Fibroblast of gingiva (primary cell): ENCODE measurements around the gene ATG4C.
"Not testable (repeated sequence)": the region's sequence is repeated elsewhere in the genome, so short reads cannot be mapped to it uniquely, and the experiment has no call there.

ENCODE experiments used
- DNase-seq: peaks from one replicate; pipeline ENCODE4 v3.0.0-alpha.2; 2011; ENCODE audit warnings: low read depth

ATG4C gene

GRCh38 chr1:62783736-62784508, at the start of gene ATG4C:
Gene ATG4C (plus strand): TSS chr1:62784132. CDS start chr1:62803787, 19,655 bp downstream.
- DNase-seq: peak; percentile 97

DNA sequence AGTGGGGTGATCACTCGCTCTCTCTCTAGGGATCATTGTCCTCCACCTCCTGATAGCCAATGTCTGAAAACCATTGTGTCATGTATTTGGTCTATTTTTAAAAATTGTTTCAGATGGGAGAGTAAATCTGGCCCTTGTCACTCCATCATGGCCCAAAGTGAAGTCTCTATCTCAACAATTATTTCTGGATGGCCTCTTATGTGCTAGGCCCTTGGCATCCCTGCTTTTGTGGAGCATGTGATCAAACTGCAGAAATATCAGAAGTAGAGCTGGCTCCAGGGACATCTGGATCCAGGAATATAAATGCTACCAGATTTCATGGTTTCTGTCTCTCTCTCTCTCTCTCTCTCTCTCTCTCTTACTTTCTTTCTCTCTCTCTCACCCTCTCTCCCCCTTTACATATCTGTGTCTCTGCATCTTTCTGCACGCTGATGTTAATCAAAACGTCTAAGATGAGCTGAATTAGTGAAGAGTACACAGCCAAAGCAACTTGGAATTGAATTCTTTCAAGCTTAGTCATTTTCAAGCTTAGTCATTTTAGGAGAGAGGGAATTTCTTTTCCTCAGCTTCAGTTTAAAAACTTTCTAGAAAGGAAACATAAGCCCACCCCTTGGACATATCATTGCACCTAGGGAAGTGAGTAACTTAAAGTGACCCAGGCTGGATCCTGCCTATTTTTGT, 48.3 kb upstream of the ATG4C start:
- peak; percentile 67 for DNase-seq

DNA sequence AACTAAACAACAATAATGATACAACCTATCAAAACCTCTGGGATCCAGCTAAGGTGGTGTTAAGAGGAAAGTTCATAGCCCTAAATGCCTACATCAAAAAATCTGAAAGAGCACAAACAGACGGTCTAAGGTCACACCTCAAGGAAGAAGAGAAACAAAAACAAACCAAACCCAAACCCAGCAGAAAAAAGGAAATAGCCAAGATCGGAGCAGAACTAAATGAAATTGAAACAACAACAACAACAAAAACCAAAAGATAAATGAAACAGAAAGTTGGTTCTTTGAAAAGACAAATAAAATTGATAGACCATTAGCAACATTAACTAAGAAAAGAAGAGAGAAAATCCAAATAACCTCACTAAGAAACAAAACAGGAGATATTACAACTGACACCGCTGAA, 43.2 kb upstream of the ATG4C start:
- DNase-seq: not testable (repeated sequence)

GRCh38 chr1:62744611-62745577, 39.0 kb upstream of the ATG4C start:
- DNase-seq: no peak

DNA sequence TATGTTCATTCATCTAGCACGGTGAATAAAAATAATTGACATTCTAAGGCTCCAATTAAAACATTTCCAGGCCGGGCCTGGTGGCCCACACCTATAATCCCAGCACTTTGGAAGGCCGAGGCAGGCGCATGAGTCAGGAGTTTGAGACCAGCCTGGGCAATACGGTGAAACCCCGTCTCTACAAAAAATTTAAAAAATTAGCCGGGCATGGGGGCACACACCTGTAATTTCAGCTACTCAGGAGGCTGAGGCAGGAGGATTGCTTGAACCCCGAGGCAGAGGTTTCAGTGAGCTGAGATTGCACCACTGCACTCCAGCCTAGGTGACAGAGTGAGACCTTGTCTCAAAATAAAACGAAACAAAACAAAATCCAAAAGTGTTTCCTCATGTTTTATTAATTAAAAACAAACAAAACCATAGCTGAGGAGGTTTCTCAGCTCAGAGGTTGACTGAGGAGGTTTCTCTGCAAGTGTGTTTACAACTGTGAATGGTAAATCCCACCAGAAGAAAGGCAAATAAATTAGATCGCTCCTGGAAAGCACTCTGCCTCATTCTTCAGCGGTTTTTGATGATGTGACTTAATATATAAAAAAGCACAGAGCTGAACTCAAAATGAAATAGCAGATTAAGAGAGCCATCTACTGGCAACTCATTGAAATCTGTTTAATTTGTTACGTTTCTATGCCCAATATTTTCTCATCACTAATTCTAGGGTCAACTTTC, 37.7 kb upstream of the ATG4C start:
- DNase-seq: peak; percentile 61

GRCh38 chr1:62746809-62747138, 37.2 kb upstream of the ATG4C start:
- DNase-seq: no peak

- DNase-seq: no peak
Measured at GRCh38 chr1:62753031-62753965, 30.6 kb upstream of the ATG4C start.

DNA sequence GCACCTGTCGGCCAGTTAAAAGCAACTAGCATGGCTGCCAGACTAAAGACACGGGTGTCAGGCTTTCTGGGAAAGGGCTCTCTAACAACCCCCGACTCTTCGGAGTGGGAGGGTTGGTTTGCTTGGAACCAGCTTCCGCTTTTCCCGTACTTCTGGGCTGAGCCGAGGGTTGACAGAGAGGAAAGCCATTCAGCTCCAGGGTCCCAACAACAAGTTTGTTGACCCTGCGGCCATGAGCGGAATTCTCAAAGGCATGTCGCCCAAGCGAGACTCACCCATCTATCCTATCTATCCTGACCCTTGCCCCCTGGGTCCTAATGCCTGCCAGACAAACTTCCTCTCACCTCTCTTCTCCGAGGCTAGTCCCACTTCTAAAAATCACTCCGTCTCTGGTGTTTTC, 29.0 kb upstream of the ATG4C start:
- DNase-seq: not testable (repeated sequence)

DNA sequence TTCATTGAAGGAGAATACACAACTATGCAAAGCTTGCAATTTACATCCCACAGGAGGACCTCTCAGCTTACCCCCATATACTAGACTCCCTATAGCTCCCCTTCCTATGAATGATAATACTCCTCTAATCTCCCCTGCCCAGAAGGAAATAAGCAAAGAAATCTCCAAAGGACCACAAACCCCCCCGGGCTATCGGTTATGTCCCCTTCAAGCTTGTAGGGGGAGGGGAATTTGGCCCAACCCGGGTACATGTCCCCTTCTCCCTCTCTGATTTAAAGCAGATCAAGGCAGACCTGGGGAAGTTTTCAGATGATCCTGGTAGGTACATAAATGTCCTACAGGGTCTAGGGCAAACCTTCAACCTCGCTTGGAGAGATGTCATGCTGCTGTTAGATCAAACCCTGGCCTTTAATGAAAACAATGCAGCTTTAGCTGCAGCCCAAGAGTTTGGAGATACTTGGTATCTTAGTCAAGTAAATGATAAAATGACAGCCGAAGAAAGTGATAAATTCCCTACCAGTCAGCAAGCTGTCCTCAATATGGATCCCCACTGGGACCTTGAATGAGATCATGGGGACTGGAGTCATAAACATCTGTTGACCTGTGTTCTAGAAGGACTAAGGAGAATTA, 27.6 kb upstream of the ATG4C start:
- not testable (repeated sequence) for DNase-seq

GRCh38 chr1:62759232-62759875, 24.6 kb upstream of the ATG4C start:
- DNase-seq: not testable (repeated sequence)

DNA sequence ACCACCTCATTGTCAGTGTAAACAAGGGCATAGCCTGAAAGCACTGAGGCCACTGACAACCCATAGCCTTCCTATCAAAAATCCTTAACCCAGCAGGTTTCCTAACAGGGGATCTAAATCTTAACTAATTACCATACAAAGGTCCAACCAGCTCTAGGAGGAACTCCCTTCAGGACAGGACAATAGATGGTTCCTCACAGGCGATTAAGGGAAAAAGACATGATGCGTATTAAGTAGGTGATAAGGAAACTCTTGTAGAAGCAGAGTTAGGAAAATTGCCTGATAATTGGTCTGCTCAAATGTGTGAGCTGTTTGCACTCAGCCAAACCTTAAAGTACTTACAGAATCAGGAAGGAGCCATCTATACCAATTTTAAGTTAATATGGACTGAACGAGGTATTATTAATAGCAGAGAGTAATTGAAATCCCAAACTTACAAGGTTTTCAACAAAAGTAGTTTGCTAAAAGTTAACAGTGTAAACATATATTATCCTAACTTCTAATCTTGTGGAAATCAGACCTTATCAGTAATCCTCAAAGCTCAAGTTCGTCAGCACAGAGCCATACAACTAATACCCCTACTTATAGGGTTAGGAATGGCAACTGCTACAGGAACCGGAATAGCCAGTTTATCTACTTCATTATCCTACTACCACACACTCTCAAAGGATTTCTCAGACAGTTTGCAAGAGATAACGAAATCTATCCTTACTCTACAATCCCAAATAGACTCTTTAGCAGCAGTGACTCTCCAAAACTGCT, 23.7 kb upstream of the ATG4C start:
- DNase-seq: not testable (repeated sequence)

- not testable (repeated sequence) for DNase-seq
Measured at GRCh38 chr1:62761223-62761870, 22.6 kb upstream of the ATG4C start.

DNA sequence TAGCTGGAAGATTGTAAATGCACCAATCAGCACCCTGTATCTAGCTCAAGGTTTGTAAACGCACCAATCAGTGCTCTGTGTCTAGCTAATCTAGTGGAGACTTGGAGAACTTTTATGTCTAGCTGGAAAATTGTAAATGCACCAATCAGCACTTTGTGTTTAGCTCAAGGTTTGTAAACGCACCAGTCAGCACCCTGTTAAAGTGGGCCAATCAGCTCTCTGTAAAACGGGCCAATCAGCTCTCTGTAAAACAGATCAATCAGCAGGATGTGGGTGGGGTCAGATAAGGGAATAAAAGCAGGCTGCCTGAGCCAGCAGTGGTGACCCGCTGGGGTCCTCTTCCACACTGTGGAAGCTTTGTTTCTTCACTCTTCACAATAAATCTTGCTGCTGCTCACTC, 21.9 kb upstream of the ATG4C start:
- DNase-seq: not testable (repeated sequence)

DNA sequence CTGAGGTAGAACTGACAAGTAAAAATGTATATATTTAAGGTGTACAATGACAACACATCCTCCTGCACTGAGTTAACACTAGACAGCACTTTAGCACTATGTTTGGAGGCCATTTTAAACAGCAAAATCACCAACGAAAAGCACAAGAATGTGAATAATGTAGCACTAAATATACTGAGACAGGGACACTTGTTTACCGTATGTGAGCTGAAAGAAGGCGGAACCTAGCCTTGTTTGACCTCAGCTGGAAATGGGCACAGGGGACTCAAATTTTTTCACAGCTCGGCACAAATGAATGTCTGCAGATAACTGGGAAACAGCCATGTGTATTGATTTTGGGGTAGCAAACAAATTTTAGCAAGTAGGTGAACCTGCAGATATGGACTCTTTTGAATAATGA, 18.0 kb upstream of the ATG4C start:
- no peak for DNase-seq

DNA sequence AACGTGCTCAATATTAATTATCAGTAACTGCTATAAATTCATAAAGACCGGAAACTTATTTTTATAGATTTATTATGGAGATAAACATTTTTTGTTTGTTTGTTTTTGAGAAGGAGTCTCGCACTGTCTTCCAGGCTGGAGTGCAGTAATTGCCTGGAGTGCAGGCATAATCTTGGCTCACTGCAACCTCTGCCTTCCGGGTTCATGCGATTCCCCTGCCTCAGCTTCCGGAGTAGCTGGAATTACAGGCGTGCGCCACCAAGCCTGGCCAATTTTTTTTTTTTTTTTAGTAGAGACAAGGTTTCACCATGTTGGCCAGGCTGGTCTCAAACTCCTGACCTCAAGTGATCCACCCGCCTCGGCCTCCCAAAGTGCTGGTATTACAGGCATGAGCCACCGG, 15.4 kb upstream of the ATG4C start:
- DNase-seq: not testable (repeated sequence)

DNA sequence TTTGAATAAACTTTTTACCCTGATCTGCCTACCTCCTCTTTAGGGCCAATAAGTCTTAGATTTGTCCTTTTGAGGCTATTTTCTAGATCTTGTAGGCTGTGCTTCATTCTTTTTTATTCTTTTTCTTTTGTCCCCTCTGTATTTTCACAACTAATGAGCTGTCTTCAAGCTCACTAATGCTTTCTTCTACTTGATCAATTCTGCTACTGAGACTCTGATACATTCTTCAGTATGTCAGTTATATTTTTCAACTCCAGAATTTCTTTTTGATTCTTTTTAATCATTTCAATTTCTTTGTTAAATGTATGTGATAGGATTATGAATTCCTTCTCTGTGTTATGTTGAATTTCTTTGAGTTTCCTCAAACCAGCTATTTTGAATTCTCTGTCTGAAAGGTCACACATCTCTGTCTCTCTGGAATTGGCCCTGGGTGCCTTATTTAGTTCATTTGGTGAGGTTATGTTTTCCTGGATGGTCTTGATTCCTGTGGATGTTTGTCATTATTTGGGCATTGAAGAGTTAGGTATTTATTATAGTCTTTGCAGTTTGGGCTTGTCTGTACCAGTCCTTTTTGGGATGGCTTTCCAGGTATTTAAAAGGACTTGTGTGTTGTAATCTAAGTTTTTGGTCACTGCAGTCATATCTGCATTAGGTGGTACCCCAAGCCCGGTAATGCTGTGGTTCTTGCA, 11.2 kb upstream of the ATG4C start:
- DNase-seq: no peak

GRCh38 chr1:62774006-62774405, 9.9 kb upstream of the ATG4C start:
- DNase-seq: no peak
